Astrocyte (in vitro differentiated cells and primary cell): ENCODE data around the gene SPEF1. TPM values are rescaled to one million over a fixed set of nuclear protein-coding genes. Genes with fewer than 3 reads are reported as not detected.

Source experiments
- DNase-seq: peaks from one replicate; pipeline ENCODE4 v3.0.0-alpha.2; 2010; ENCODE audit warnings: low read depth
- FAIRE-seq: peaks from 2 replicates; lab custom pipeline; 2011; peaks lifted over from hg19 to GRCh38; lab: Jason Lieb, UNC
- H2AFZ ChIP-seq: 2 replicates; pipeline ENCODE4 v1.6.0; 2012; ENCODE audit warnings: low read depth, low read length, inconsistent platforms
- H3K27ac ChIP-seq: 2 replicates; pipeline ENCODE4 v1.5.1; 2011; ENCODE audit warnings: low read depth, low read length, inconsistent platforms
- H3K27me3 ChIP-seq: 2 replicates; pipeline ENCODE4 v1.6.0; 2011; ENCODE audit warnings: low read length, inconsistent platforms; ENCODE audit not compliant: insufficient read depth
- H3K36me3 ChIP-seq: 2 replicates; pipeline ENCODE4 v1.5.1; 2011; ENCODE audit warnings: low read length, inconsistent platforms; ENCODE audit not compliant: insufficient read depth
- H3K4me1 ChIP-seq: 2 replicates; pipeline ENCODE4 v1.5.1; 2011; ENCODE audit warnings: low read length, inconsistent platforms; ENCODE audit not compliant: insufficient read depth
- H3K4me2 ChIP-seq: 2 replicates; pipeline ENCODE4 v1.6.0; 2012; ENCODE audit warnings: low read length, inconsistent platforms
- H3K4me3 ChIP-seq: 2 replicates; pipeline ENCODE4 v1.5.1; 2011; ENCODE audit warnings: low read depth, mild to moderate bottlenecking, low read length, inconsistent platforms; ENCODE audit not compliant: insufficient read depth
- H3K79me2 ChIP-seq: 2 replicates; pipeline ENCODE4 v1.6.0; 2012; ENCODE audit warnings: mild to moderate bottlenecking, low read length, inconsistent platforms; ENCODE audit not compliant: insufficient read depth
- H3K9ac ChIP-seq: 2 replicates; pipeline ENCODE4 v1.6.0; 2012; ENCODE audit warnings: mild to moderate bottlenecking, low read length, inconsistent platforms
- H3K9me3 ChIP-seq: 2 replicates; pipeline ENCODE4 v1.5.1; 2012; ENCODE audit warnings: low read depth, mild to moderate bottlenecking, low read length, inconsistent platforms; ENCODE audit not compliant: insufficient read depth
- H4K20me1 ChIP-seq: 2 replicates; pipeline ENCODE4 v1.6.0; 2012; ENCODE audit warnings: low read length, inconsistent platforms; ENCODE audit not compliant: insufficient read depth
- H3K27ac Mint-ChIP-seq: one replicate; pipeline ENCODE4 v1.8.0; 2021; ENCODE audit warnings: mild to moderate bottlenecking, mixed read lengths; ENCODE audit not compliant: unreplicated experiment
- H3K27me3 Mint-ChIP-seq: one replicate; pipeline ENCODE4 v1.8.0; 2021; ENCODE audit warnings: low read depth, mixed read lengths; ENCODE audit not compliant: unreplicated experiment
- H3K36me3 Mint-ChIP-seq: one replicate; pipeline ENCODE4 v1.8.0; 2021; ENCODE audit warnings: low read depth, mixed read lengths; ENCODE audit not compliant: unreplicated experiment
- H3K4me1 Mint-ChIP-seq: one replicate; pipeline ENCODE4 v1.8.0; 2021; ENCODE audit warnings: low read depth, mixed read lengths; ENCODE audit not compliant: unreplicated experiment
- H3K4me3 Mint-ChIP-seq: one replicate; pipeline ENCODE4 v1.8.0; 2021; ENCODE audit warnings: mild to moderate bottlenecking, moderate library complexity, mixed read lengths; ENCODE audit not compliant: unreplicated experiment
- H3K9me3 Mint-ChIP-seq: one replicate; pipeline ENCODE4 v1.8.0; 2021; ENCODE audit warnings: mild to moderate bottlenecking, mixed read lengths; ENCODE audit not compliant: unreplicated experiment
- EZH2 ChIP-seq: IDR thresholded peaks from 2 replicates; pipeline ENCODE4 v1.6.1; 2012; ENCODE audit warnings: mild to moderate bottlenecking, low read length, inconsistent platforms; ENCODE audit not compliant: insufficient read depth
- total RNA-seq: library from RNA; stranded (reverse); gene quantifications from 2 replicates; pipeline ENCODE4 v1.2.1, GENCODE V29; 2021
- TF ChIP-seq, protein P1 (sequence below): IDR thresholded peaks from 2 replicates; pipeline ENCODE4 v1.5.1; 2011; ENCODE audit warnings: low read depth, mild to moderate bottlenecking, inconsistent platforms, low read length, moderate library complexity; ENCODE audit not compliant: insufficient read depth

Gene SPEF1
- total RNA-seq, 1 donor from 2014 or later: 0.45 TPM

DNA sequence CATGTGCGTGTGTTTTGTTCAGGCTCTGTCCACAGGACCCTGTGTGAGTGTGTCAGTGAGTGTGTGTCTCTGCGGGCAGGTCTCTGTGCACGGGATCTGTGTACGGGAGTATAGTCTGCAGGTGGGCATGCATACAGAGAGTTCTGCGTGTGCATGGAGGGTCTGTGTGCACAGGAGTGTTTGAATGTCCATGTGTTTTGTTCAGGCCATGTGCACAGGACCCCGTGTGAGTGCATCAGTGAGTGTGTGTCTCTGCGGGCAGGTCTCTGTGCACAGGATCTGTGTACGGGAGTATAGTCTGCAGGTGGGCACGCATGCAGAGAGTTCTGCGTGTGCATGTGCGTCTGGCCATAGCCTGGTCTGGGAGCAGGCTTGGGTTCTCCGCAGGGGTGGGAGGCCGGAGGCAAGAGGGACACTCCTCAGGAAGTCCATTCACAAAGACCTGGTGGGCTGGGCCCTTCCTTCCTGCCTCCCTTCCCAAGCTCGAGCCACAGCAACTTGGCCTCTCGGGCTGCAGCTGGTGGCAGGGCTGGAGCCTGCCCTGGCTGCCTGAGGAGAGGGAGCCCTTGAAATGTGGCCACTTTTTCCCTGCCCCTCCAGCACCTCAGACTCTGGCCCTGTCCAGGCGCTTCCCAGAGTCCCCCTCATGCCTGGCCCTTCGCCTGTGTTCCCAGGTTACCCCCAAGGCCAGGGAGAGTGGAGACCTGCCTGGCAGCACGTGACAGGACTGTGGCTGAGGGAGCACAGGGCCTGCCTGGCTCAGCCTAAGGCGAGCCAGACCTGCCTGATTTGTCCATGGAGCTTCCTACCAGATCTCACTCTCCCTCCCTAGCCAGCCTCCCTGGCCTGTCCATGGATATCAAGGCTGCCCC is 42.0 kb downstream of the SPEF1 start:
- no peak overlapping the region for H3K4me3 Mint-ChIP-seq
- H3K36me3 ChIP-seq: no peaks in the 10 kb centered on the region
- no peaks in the 10 kb centered on the region for H3K4me1 ChIP-seq
- H3K4me2 ChIP-seq: no peak overlapping the region
- TF ChIP-seq, protein P1, sequence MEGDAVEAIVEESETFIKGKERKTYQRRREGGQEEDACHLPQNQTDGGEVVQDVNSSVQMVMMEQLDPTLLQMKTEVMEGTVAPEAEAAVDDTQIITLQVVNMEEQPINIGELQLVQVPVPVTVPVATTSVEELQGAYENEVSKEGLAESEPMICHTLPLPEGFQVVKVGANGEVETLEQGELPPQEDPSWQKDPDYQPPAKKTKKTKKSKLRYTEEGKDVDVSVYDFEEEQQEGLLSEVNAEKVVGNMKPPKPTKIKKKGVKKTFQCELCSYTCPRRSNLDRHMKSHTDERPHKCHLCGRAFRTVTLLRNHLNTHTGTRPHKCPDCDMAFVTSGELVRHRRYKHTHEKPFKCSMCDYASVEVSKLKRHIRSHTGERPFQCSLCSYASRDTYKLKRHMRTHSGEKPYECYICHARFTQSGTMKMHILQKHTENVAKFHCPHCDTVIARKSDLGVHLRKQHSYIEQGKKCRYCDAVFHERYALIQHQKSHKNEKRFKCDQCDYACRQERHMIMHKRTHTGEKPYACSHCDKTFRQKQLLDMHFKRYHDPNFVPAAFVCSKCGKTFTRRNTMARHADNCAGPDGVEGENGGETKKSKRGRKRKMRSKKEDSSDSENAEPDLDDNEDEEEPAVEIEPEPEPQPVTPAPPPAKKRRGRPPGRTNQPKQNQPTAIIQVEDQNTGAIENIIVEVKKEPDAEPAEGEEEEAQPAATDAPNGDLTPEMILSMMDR: no peak
- TF ChIP-seq EZH2: no peak
- DNase-seq (no peak), FAIRE-seq (no peak)
- H3K27ac Mint-ChIP-seq: no peak overlapping the region
- H3K4me3 ChIP-seq: no peak overlapping the region
- H2AFZ ChIP-seq: no peak overlapping the region
- no peaks in the 10 kb centered on the region for H3K4me1 Mint-ChIP-seq
- H3K27me3 ChIP-seq: peaks cover 2% of the 10 kb centered on the region
- no peak overlapping the region for H3K27ac ChIP-seq
- peaks cover 33% of the 10 kb centered on the region for H3K27me3 Mint-ChIP-seq
- no peaks in the 10 kb centered on the region for H3K9me3 Mint-ChIP-seq
- H3K79me2 ChIP-seq: no peaks in the 10 kb centered on the region
- no peaks in the 10 kb centered on the region for H3K36me3 Mint-ChIP-seq
- no peaks in the 10 kb centered on the region for H4K20me1 ChIP-seq
- H3K9ac ChIP-seq: no peak overlapping the region
- no peaks in the 10 kb centered on the region for H3K9me3 ChIP-seq

DNA sequence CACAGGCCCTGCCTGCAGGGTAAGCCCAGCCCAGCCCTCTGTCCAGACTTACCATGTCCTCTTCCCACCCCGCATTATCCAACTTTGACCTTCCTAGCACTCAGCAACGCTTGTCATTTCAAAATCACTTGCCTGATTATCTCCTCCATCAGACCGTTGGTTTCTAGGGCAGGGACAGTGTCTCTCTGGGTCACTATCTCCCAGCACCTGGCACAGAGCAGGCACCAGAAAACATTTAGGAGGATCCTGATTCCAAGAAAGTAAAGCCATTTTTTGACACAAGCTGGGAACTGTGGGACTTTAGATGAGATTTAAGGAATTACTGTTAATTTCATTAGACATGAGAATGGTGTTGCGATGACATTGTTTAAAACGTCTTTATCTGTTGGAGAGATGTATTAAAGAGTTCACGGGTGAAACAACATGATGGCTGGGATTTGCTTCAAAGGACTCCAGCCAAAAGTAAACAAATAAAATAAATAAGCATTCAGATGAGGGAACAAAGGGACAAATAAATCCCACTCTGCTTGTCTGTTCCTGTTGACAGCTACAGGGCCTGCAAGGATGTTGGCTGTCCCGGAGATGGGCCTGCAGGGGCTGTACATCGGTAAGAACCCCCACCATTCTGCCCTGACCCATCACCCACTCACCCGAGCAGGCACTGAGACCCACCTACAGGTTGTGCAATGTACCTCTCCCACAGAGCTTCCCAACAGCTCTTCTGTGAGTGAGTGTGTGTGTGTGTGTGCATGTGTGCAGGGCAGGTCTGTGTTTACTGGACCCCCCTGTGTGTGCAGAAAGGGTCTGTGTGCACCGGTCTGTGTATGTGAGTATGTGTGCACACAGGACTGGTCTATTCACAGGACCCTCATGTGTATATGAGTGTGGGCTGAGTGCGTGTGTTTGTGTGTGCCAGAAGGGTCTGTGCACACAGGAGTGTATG is 42.9 kb downstream of the SPEF1 start:
- H3K36me3 Mint-ChIP-seq: no peaks in the 10 kb centered on the region
- H2AFZ ChIP-seq: no peak overlapping the region
- no peaks in the 10 kb centered on the region for H3K4me1 Mint-ChIP-seq
- no peaks in the 10 kb centered on the region for H3K27me3 ChIP-seq
- no peak overlapping the region for H3K4me2 ChIP-seq
- H3K9me3 ChIP-seq: no peaks in the 10 kb centered on the region
- H3K27me3 Mint-ChIP-seq: peaks cover 34% of the 10 kb centered on the region
- no peak overlapping the region for H3K9ac ChIP-seq
- no peak for FAIRE-seq
- no peak overlapping the region for H3K27ac ChIP-seq
- H3K4me1 ChIP-seq: no peaks in the 10 kb centered on the region
- H3K36me3 ChIP-seq: no peaks in the 10 kb centered on the region
- DNase-seq: no peak
- H3K79me2 ChIP-seq: no peaks in the 10 kb centered on the region
- H3K4me3 ChIP-seq: no peak overlapping the region
- TF ChIP-seq, protein P1: no peak
- no peak for TF ChIP-seq EZH2
- H3K27ac Mint-ChIP-seq: no peak overlapping the region
- H4K20me1 ChIP-seq: no peaks in the 10 kb centered on the region
- H3K4me3 Mint-ChIP-seq: no peak overlapping the region
- no peaks in the 10 kb centered on the region for H3K9me3 Mint-ChIP-seq
